Fibroblast of skin of scalp (primary cell): ENCODE results near the gene HSF2BP.

Source experiments
- DNase-seq: peaks from one replicate; pipeline ENCODE4 v3.0.0-alpha.2; 2013

Gene HSF2BP

DNA sequence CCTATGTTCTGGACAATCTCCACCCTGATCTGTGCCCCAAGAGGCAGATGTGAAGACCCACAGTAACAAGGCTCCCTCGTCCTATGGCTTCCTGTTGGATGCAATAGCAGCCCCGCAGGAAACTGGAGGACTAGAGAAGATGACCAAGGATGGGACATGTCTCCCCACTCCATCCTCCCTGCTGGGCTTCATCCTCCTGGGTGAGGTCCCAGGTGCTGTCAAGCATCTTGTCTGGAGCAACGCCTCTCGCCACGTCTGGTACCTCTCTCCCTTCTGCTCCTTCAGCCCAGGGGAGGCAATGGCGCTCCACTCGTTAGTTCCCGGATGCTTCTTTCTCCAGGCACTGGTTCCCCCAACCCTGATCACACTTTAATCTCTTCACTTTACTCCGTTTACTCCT, 11.1 kb downstream of the HSF2BP start:
- DNase-seq, result no peak

- DNase-seq, result peak; percentile 93
These were observed 12.6 kb downstream of the HSF2BP start for GRCh38 chr21:43646550-43647260.

DNA sequence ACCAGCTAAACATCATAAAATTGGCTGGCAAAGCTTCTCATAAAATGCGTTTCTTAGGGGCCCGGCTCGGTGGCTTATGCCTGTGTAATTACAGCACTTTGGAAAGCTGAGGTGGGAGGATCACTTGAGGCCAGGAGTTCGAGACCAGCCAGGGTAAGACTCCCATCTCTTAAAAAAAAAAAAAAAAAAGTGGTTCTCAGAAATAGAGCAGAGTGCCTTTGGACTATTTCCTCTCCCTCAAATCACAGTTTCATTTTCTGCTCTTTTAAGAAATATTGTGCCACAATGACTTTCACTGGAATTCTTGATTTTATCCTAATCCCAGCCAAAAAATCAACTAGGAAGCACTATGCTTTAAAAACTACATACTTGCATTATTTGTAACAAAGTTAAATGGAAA, 13.3 kb downstream of the HSF2BP start:
- no peak for DNase-seq

GRCh38 chr21:43645136-43645891, 14.0 kb downstream of the HSF2BP start:
- peak; percentile 87 for DNase-seq

- DNase-seq, result peak; percentile 60
These were observed 14.7 kb downstream of the HSF2BP start for GRCh38 chr21:43644609-43645008.

- DNase-seq, result no peak
These were observed 15.2 kb downstream of the HSF2BP start for GRCh38 chr21:43644071-43644470.

- DNase-seq, result no peak
These were observed 16.1 kb downstream of the HSF2BP start for GRCh38 chr21:43643193-43643592.

- no peak for DNase-seq
These were observed 18.9 kb downstream of the HSF2BP start for GRCh38 chr21:43640400-43640799.

DNA sequence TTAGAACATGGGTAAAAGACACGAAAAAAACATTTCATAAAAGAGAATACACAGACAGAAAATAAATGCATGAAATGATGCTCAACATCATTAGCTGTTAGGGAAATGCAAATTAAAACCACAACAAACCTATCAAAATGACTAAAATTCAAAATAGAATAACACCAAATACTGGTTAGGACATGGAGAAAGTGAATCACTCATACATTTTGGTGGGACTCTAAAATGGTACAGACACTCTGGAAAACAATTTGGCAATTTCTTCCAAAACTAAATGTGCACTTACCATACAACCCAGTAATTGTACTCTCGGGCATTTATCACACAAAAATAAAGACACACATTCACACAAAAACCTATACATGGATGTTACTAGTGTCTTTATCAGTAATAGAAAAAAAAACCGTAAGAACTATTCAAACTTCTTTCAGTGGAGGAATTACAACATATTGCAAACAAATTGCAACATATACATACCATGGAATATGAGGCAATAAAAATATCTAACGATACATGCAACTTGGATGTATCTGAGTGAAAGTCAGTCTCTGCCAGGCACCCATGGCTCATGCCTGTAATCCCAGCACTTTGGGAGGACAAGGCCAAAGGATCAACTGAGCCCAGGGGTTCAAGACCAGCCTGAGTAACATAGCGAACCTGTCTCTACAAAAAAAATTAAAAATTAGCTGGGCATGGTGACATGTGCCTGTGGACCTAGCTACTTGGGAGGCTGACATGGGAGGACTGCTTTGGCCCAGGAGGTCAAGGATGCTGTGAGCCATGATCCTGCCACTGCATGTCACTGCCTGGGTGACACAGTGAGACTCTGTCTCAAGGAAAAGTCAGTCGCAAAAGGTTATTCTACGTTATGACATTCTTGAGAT, 19.6 kb downstream of the HSF2BP start:
- DNase-seq, result peak; percentile 88

DNA sequence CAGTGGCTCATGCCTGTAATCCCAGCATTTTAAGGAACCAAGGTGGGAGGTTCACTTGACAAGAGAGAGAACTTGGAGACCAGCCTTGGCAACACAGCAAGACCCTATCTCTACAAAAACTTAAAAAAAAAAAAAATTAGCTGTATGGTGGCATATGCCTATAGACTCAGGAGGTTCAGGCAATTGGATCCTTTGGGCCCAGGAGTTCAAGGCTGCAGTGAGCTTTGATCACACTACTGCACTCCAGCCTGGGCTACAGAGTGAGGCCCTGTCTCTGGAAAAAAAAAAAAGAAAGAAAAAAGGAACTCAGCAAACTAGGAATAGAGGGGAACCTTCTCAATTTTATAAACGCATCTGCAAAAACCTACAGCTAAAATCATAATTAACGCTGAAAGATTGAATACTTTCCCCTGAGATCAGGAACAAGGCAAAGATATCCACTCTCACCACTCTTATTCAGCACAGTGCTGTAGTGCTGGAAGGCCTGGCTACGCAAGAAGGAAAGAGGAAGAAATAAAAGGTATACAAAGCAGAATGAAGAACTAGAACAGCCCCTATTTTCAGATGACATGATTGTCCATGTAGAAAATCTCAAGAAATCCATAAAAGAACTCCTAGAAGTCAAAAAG, 21.6 kb downstream of the HSF2BP start:
- DNase-seq, result no peak

GRCh38 chr21:43635436-43635835, 23.9 kb downstream of the HSF2BP start:
- no peak for DNase-seq

DNA sequence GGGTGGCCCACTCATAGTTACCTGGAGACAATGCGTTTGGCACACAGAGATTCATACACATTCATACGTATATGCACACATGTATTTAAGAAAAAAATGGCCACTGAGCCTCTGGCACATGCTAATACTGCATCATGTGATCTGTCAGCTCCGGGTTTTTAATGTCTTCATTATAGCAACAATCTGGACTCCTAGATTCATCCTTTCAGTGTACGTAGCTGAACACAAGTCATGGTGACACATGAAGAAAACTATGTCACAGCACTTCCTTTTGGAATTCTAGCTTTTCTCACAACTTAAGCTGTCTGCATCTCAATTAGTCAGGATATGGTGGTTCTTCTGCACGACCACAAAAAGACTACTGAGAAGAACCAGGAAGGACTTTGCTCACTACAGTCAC, 24.7 kb downstream of the HSF2BP start:
- peak; percentile 90 for DNase-seq

DNA sequence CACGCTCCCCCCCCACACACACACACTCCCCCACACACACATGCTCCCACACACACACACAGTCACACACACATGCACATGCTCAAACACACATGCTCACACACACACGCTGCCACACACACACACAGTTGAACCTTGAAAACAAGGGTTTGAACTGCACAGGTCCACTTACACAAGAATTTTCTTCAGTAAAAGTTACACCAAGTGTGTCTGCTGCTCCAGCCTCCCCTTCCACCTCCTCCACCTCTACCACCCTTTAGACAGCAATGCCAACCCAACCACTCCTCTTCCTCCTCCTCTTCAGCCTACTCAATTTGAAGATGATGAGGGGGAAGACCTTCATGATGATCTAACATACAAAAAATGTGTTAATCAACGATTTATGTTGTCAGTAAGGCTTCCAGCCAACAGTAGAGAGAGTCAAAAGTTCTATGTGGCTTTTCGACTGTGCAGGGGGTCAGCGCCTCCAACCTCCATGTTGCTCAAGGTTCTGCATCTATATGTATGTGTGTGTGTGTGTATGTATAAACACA, 26.8 kb downstream of the HSF2BP start:
- peak; percentile 31 for DNase-seq

GRCh38 chr21:43631411-43632107, 27.7 kb downstream of the HSF2BP start:
- DNase-seq, result no peak

- DNase-seq, result no peak
These were observed 31.8 kb downstream of the HSF2BP start for GRCh38 chr21:43627527-43627926.

GRCh38 chr21:43626390-43626789, 32.9 kb downstream of the HSF2BP start:
- no peak for DNase-seq

DNA sequence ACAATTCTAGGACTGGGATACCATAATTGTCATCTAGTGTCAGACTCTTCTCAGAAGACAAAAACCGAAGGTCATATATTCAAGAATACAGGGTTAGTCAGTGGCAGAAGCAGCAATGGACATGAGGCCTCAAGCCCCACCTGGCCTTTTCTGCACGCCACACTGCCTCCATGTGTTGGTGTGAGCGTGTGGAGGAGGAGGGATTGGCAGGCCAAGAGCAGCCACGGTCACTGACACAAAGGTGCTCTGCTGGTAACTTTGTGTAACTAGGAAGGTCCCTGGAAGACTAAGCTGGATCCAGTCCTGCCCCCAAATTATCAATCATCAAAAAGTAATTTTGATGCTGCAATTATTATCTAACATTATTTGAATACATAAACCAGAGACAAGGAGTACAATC, 34.9 kb downstream of the HSF2BP start:
- no peak for DNase-seq

- no peak for DNase-seq
These were observed 35.7 kb downstream of the HSF2BP start for GRCh38 chr21:43623588-43623987.

DNA sequence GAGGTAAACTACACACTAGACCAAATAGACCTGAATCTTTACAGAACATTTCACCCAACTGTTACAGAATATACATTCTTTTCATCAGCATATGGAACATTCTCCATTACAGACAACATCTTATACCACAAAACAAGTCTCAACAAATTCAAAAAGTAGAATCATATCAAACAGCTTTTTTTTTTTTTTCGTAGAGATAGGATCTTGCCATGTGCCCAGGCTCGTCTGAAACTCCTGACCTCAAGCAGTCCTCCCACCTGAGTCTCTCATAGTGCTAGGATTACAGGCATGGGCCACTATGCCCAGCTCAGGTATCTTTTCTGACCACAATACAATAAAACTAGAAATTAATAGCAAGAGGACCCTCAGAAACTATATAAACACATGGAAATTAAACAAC, 36.5 kb downstream of the HSF2BP start:
- DNase-seq, result no peak

- no peak for DNase-seq
These were observed 39.4 kb downstream of the HSF2BP start for GRCh38 chr21:43619856-43620255.

- no peak for DNase-seq
These were observed 39.9 kb downstream of the HSF2BP start for GRCh38 chr21:43619344-43619743.

DNA sequence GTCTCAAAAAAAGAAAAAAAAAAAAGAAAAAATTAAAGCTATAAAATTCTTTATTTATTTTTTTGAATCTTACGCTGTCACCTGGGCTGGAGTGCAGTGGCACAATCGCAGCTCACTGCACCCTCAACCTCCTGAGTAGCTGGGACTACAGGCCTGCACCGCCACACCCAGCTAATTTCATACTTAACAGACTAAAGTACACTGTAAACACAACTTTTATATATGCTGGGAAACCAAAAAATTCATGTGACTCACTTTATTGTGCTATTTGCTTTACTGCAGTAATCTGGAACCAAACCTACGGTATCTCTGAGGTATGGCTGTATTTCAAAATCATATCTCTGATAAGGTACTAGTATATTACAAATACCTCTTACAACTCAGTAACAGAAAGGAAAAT, 40.3 kb downstream of the HSF2BP start:
- no peak for DNase-seq
